B cell (primary cell): Measurements from ENCODE around the gene PACSIN1.

Experiments used
- CTCF ChIP-seq: fragments of 200-600 bp; IDR thresholded peaks from one replicate; pipeline ENCODE4 v1.8.0; 2022; ENCODE audit warnings: antibody characterized with exemption, mild to moderate bottlenecking
- EZH2 ChIP-seq: IDR thresholded peaks from 2 replicates; pipeline ENCODE4 v1.6.1; 2012; ENCODE audit warnings: borderline replicate concordance, low read depth, mild to moderate bottlenecking, moderate library complexity, low read length; ENCODE audit not compliant: insufficient read depth, poor library complexity, severe bottlenecking

GRCh38 chr6:34576286-34576955 is 110.5 kb downstream of the PACSIN1 start:
- TF ChIP-seq CTCF (no peak), EZH2 (no peak)
